HG02763 (cell line): ENCODE results near the gene CD74.
"Not testable (repeated sequence)": the region's sequence is repeated elsewhere in the genome, so short reads cannot be mapped to it uniquely, and the experiment has no call there.

ENCODE experiments used
- ATAC-seq: cut with Tn5 transposase; IDR thresholded peaks from one replicate; pipeline ENCODE4 v1.9.1; 2021; ENCODE audit warnings: mild to moderate bottlenecking, moderate library complexity; ENCODE audit not compliant: unreplicated experiment

The CD74 gene

GRCh38 chr5:150441813-150442698 is 29.3 kb upstream of the CD74 start:
- ATAC-seq = no peak

GRCh38 chr5:150440948-150441812 is 28.5 kb upstream of the CD74 start:
- no peak for ATAC-seq

GRCh38 chr5:150438873-150439546 is 26.3 kb upstream of the CD74 start:
- no peak for ATAC-seq

- peak; percentile 88 for ATAC-seq
These were observed 23.5 kb upstream of the CD74 start for GRCh38 chr5:150436141-150436680.

- ATAC-seq = no peak
These were observed 21.8 kb upstream of the CD74 start for GRCh38 chr5:150434464-150434863.

GRCh38 chr5:150431574-150431973 is 18.9 kb upstream of the CD74 start:
- ATAC-seq = no peak

- no peak for ATAC-seq
These were observed 18.3 kb upstream of the CD74 start for GRCh38 chr5:150431048-150431447.

- no peak for ATAC-seq
These were observed 16.7 kb upstream of the CD74 start for GRCh38 chr5:150429410-150429873.

- ATAC-seq = no peak
These were observed 16.3 kb upstream of the CD74 start for GRCh38 chr5:150428978-150429377.

- ATAC-seq = no peak
These were observed 15.6 kb upstream of the CD74 start for GRCh38 chr5:150428106-150428876.

GRCh38 chr5:150426165-150426564 is 13.5 kb upstream of the CD74 start:
- ATAC-seq = not testable (repeated sequence)

- no peak for ATAC-seq
These were observed 10.0 kb upstream of the CD74 start for GRCh38 chr5:150422758-150423157.

GRCh38 chr5:150422075-150422474 is 9.4 kb upstream of the CD74 start:
- ATAC-seq = no peak

- ATAC-seq = no peak
These were observed 7.0 kb upstream of the CD74 start for GRCh38 chr5:150419630-150420270.

- ATAC-seq = not testable (repeated sequence)
These were observed 1.4 kb upstream of the CD74 start for GRCh38 chr5:150413902-150414790.

GRCh38 chr5:150413176-150413901 is 629 bp upstream of the CD74 start:
- ATAC-seq = no peak

GRCh38 chr5:150411245-150411979 is 1.3 kb downstream of the CD74 start:
- no peak for ATAC-seq
